Mucosa of rectum (tissue), 2 donors: ENCODE results near the gene ARHGAP42.
"Not testable (repeated sequence)": the region's sequence is repeated elsewhere in the genome, so short reads cannot be mapped to it uniquely, and the experiment has no call there.

Experiments
- H3K27ac ChIP-seq, 2 donors: one replicate each; pipeline ENCODE4 v1.7.0; 2013; ENCODE audit warnings: inconsistent platforms in 2 of 2, low read depth in 2 of 2, low read length in 2 of 2
- H3K27me3 ChIP-seq, 2 donors: one replicate each; pipeline ENCODE4 v1.7.0; 2013; ENCODE audit warnings: low read length in 2 of 2; ENCODE audit not compliant: control insufficient read depth in 2 of 2, insufficient read depth in 2 of 2
- H3K36me3 ChIP-seq, 2 donors: one replicate each; pipeline ENCODE4 v1.7.0; 2013; ENCODE audit warnings: low read length in 2 of 2; ENCODE audit not compliant: control insufficient read depth in 2 of 2, insufficient read depth in 2 of 2
- H3K4me1 ChIP-seq, 2 donors: one replicate each; pipeline ENCODE4 v1.7.0; 2013; ENCODE audit warnings: low read length in 2 of 2, mild to moderate bottlenecking in 1 of 2; ENCODE audit not compliant: control insufficient read depth in 2 of 2, insufficient read depth in 2 of 2
- H3K4me3 ChIP-seq, 2 donors: one replicate each; pipeline ENCODE4 v1.7.0; 2013; ENCODE audit warnings: low read length in 2 of 2
- H3K9ac ChIP-seq, 2 donors: one replicate each; pipeline ENCODE4 v1.7.0; 2013; ENCODE audit warnings: low read length in 2 of 2, low read depth in 1 of 2, mild to moderate bottlenecking in 1 of 2
- H3K9me3 ChIP-seq, 2 donors: one replicate each; pipeline ENCODE4 v1.7.0; 2013; ENCODE audit warnings: low read length in 2 of 2; ENCODE audit not compliant: control insufficient read depth in 2 of 2
- donor health status: healthy.
- donor health status: Normal muscosa, but diverticular disease.

The ARHGAP42 gene

GRCh38 chr11:101009690-101010055, 322.6 kb downstream of the ARHGAP42 start:
- Histone ChIP-seq H3K27me3 (no peaks in the 10 kb centered on the region), H3K36me3 (no peaks in the 10 kb centered on the region), H3K27ac (no peak overlapping the region), H3K4me3 (no peak overlapping the region), H3K9ac (no peak overlapping the region), H3K9me3 (no peaks in the 10 kb centered on the region), H3K4me1 (no peaks in the 10 kb centered on the region)

- H3K4me1 ChIP-seq = no peaks in the 10 kb centered on the region
- H3K36me3 ChIP-seq = no peaks in the 10 kb centered on the region
- no peaks in the 10 kb centered on the region for H3K9me3 ChIP-seq
- H3K27me3 ChIP-seq = no peaks in the 10 kb centered on the region
- H3K4me3 ChIP-seq = no peak overlapping the region
- no peak overlapping the region for H3K27ac ChIP-seq
- no peak overlapping the region for H3K9ac ChIP-seq
Measured at GRCh38 chr11:101010899-101011298, 323.8 kb downstream of the ARHGAP42 start.

DNA sequence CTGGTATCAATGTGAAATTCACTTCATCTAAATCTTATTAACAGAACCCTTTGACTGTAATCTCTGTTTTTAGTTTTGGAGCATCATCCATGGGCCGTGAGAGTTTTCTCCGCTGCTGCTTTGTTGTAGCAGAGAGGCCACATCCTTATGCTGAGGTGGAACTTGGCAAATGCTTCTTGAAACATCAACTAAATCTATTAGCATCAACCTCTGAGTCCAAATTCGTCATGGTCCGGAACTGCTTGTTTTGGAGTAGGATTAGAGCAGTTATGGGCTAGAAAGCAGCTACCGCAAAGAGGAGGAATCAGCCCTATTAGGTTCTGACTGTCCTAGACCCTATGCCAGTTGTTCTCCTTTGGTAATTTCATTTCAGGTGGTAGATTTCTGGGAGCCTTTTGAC, 324.8 kb downstream of the ARHGAP42 start:
- no peaks in the 10 kb centered on the region for H3K4me1 ChIP-seq
- H3K9me3 ChIP-seq = no peaks in the 10 kb centered on the region
- no peak overlapping the region for H3K9ac ChIP-seq
- no peak overlapping the region for H3K4me3 ChIP-seq
- no peaks in the 10 kb centered on the region for H3K27me3 ChIP-seq
- H3K36me3 ChIP-seq = no peaks in the 10 kb centered on the region
- H3K27ac ChIP-seq = no peak overlapping the region

DNA sequence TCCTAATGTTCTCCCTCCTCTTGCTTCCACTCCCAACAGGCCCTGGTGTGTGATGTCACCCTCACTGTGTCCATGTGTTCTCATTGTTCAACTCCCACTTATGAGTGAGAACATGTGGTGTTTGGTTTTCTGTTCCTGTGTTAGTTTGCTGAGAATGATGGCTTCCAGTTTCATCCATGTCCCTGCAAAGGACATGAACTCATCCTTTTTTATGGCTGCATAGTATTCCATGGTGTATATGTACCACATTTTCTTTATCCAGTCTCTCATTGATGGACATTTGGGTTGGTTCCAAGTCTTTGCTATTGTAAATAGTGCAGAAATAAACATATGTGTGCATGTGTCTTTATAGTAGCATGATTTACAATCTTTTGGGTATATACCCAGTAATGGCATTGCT, 326.6 kb downstream of the ARHGAP42 start:
- not testable (repeated sequence) for H3K9me3 ChIP-seq, H3K36me3 ChIP-seq, H3K4me1 ChIP-seq, H3K27me3 ChIP-seq, H3K4me3 ChIP-seq, H3K9ac ChIP-seq, H3K27ac ChIP-seq

GRCh38 chr11:101014600-101015285, 327.7 kb downstream of the ARHGAP42 start:
- H3K27ac ChIP-seq = no peak overlapping the region
- H3K4me1 ChIP-seq = no peaks in the 10 kb centered on the region
- no peaks in the 10 kb centered on the region for H3K36me3 ChIP-seq
- H3K9ac ChIP-seq = no peak overlapping the region
- H3K9me3 ChIP-seq = no peaks in the 10 kb centered on the region
- H3K27me3 ChIP-seq = no peaks in the 10 kb centered on the region
- no peak overlapping the region for H3K4me3 ChIP-seq

DNA sequence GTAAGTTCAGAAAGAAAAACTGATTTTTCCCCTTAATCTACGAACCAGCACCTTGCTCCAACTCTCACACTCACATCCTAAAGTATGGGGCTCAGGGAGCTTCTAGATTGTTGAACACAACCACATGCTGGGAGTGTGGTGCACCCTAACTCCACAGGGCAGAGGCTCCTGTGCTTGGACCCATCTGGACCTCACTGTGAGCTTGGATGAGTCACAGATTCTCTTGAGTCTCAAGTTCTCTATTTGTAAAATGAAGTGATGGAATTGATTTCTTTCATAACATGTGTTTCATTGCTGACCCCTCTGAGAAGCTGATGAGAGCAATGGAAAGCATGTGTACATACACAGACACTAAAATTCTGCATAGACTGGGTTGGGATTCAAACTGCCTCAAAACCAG, 332.8 kb downstream of the ARHGAP42 start:
- Histone ChIP-seq H3K4me3 (no peak overlapping the region), H3K9me3 (no peaks in the 10 kb centered on the region), H3K4me1 (no peaks in the 10 kb centered on the region), H3K36me3 (no peaks in the 10 kb centered on the region), H3K27me3 (no peaks in the 10 kb centered on the region), H3K27ac (no peak overlapping the region), H3K9ac (no peak overlapping the region)

DNA sequence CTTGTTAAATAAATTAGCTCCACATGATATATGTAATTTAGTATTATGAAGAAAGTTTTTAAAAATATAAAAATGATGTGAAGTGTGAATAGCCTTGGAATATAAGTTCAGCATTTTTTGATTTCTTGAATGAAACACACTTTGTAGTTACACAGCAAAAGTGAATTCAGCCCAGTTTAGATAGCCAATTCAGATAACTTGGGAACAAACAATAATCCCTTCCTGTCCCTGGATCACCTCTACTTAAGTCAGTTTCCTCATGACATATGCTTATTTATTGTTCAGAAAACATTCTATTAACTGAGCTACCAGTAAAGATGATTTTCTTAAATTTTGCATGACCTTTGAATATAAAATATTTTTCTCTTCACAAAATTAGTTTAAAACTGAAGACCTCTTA, 335.2 kb downstream of the ARHGAP42 start:
- Histone ChIP-seq H3K4me3 (no peak overlapping the region), H3K27ac (no peak overlapping the region), H3K4me1 (no peaks in the 10 kb centered on the region), H3K9me3 (no peaks in the 10 kb centered on the region), H3K9ac (no peak overlapping the region), H3K36me3 (no peaks in the 10 kb centered on the region), H3K27me3 (no peaks in the 10 kb centered on the region)

DNA sequence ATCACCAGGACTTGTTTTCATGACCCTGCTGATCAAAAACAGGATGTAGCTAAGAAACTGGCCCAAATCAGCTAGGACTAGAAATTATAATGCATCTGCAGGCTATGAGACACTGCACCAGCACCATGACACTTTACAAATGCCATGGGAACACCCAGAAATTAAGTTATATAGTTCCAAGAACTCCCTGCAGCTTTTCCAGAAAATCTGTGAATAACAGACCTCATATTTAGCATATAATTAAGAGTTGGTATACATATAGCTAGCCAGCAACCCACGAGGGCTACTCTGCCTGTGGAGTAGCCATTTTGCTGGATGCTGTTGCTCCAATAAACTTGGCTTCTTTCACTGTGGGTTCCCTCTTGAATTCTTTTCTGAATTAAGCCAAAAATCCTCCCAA, 341.6 kb downstream of the ARHGAP42 start:
- Histone ChIP-seq H3K27me3 (no peaks in the 10 kb centered on the region), H3K27ac (no peak overlapping the region), H3K36me3 (no peaks in the 10 kb centered on the region), H3K4me3 (no peak overlapping the region), H3K4me1 (no peaks in the 10 kb centered on the region), H3K9me3 (no peaks in the 10 kb centered on the region), H3K9ac (no peak overlapping the region)

- no peaks in the 10 kb centered on the region for H3K36me3 ChIP-seq
- no peaks in the 10 kb centered on the region for H3K9me3 ChIP-seq
- H3K9ac ChIP-seq = no peak overlapping the region
- H3K27ac ChIP-seq = no peak overlapping the region
- no peak overlapping the region for H3K4me3 ChIP-seq
- no peaks in the 10 kb centered on the region for H3K4me1 ChIP-seq
- H3K27me3 ChIP-seq = no peaks in the 10 kb centered on the region
Measured at GRCh38 chr11:101030015-101030414, 342.9 kb downstream of the ARHGAP42 start.

GRCh38 chr11:101030692-101031091, 343.6 kb downstream of the ARHGAP42 start:
- H3K4me3 ChIP-seq = no peak overlapping the region
- no peaks in the 10 kb centered on the region for H3K4me1 ChIP-seq
- no peaks in the 10 kb centered on the region for H3K9me3 ChIP-seq
- no peak overlapping the region for H3K27ac ChIP-seq
- no peak overlapping the region for H3K9ac ChIP-seq
- no peaks in the 10 kb centered on the region for H3K36me3 ChIP-seq
- no peaks in the 10 kb centered on the region for H3K27me3 ChIP-seq

DNA sequence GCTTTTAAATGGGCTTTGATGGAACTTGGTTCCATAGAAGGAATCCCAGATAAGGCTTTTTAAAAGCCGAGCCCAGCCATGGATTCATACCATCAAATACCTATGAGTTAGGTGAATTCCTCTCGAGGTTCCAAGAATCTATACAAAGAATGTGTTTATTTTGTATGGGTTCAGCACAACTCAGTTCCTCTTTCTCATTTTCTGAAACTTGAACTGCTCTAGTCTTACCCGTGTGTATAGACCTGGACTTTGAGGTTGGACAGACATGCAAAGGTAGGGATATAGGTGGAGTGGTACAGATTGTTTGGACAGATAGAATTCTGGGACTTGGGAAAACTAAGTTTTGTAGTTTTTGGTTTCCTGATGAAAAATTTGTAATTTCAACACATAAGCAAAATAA, 344.6 kb downstream of the ARHGAP42 start:
- H3K9ac ChIP-seq = no peak overlapping the region
- no peaks in the 10 kb centered on the region for H3K27me3 ChIP-seq
- no peak overlapping the region for H3K27ac ChIP-seq
- H3K4me1 ChIP-seq = no peaks in the 10 kb centered on the region
- no peaks in the 10 kb centered on the region for H3K9me3 ChIP-seq
- no peak overlapping the region for H3K4me3 ChIP-seq
- no peaks in the 10 kb centered on the region for H3K36me3 ChIP-seq
